ENCODE results near the gene NSMCE4A. TPM values are rescaled to one million over a fixed set of nuclear protein-coding genes. Genes with fewer than 3 reads are reported as not detected.
A peak's percentile ranks its signal among the peaks of the same experiment; 100 is the strongest.

Gene NSMCE4A
- total and polyA plus RNA-seq, 2 of the 4 experiments (the other 2 are of a cell fraction), result 13.4 to 33.2 TPM

- no TSS peak for BruUV-seq (replicated peaks)
- TF ChIP-seq RCOR1 (IDR thresholded peaks at IDR 0.05; ENCODE audit: insufficient replicate concordance, low read length) (no peak), CEBPB (IDR thresholded peaks at IDR 0.05; ENCODE audit: low read depth, low read length) (peak; percentile 65), SMC3 (IDR thresholded peaks at IDR 0.05; ENCODE audit: low read depth, low read length) (no peak), RFX5 (IDR thresholded peaks at IDR 0.05; ENCODE audit: low read depth, low read length) (no peak), RAD21 (IDR thresholded peaks at IDR 0.05; ENCODE audit: low read length) (no peak), CHD1 (IDR thresholded peaks at IDR 0.05; ENCODE audit: low read depth, low read length) (no peak), BHLHE40 (IDR thresholded peaks at IDR 0.05; ENCODE audit: low read depth, low read length) (no peak)
- TF ChIP-seq, protein P1, sequence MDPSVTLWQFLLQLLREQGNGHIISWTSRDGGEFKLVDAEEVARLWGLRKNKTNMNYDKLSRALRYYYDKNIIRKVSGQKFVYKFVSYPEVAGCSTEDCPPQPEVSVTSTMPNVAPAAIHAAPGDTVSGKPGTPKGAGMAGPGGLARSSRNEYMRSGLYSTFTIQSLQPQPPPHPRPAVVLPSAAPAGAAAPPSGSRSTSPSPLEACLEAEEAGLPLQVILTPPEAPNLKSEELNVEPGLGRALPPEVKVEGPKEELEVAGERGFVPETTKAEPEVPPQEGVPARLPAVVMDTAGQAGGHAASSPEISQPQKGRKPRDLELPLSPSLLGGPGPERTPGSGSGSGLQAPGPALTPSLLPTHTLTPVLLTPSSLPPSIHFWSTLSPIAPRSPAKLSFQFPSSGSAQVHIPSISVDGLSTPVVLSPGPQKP (IDR thresholded peaks at IDR 0.05; ENCODE audit: borderline replicate concordance, low read depth, low read length), result no peak
- 0 out of 2 replicates have a peak overlapping the region, but pooled peaks have one; percentile 1 for H3K18ac ChIP-seq (ENCODE audit: low read depth, low read length)
- no peak overlapping the region for H2AK9ac ChIP-seq (replicated peaks; ENCODE audit: low read depth, low read length, poor library complexity)
- WGBS, 2 experiments (ENCODE audit: extremely low coverage in 2 of 2, insufficient read length in 1 of 2), result 2% methylated on average over 8 of the region's 20 CpGs; no CpG with 5 or more reads in 1 of the 2 experiments
- H2BK15ac ChIP-seq (ENCODE audit: low read depth, low read length), result no peak overlapping the region
- DNase-seq (no peak), ATAC-seq (ENCODE audit: low read depth) (peak; percentile 1)
- intact Hi-C loops (cut with micrococcal nuclease) (loop anchor here (5.0 to 10.0 kb wide), 2 partner anchors 126 to 338 kb away; no protein-coding TSS in a partner anchor), dilution Hi-C loops (cut with HindIII; ENCODE audit: low sequenced_read_pairs, unreplicated experiment) (no loop called here), in situ Hi-C loops (cut with MboI; ENCODE audit: low sequenced_read_pairs) (no loop called here)
- H3K36me3 ChIP-seq (ENCODE audit: control insufficient read depth, insufficient read depth, low read length), result peaks cover 5% of the 10 kb centered on the region
- no peak overlapping the region for H2BK120ac ChIP-seq (ENCODE audit: low read depth, low read length)
- no peaks in the 10 kb centered on the region for H4K20me1 ChIP-seq (ENCODE audit: insufficient read depth, low read length)
- H3K56ac ChIP-seq (ENCODE audit: extremely low read depth, insufficient read depth, low read length), result peak overlapping the region; percentile 29; the same call in 1 of the 2 replicates
- H2AK5ac ChIP-seq (ENCODE audit: low read depth, low read length), result no peak overlapping the region
- H3K4me2 ChIP-seq (ENCODE audit: low read depth, low read length), result peak overlapping the region; percentile 96
- H3K4me3 ChIP-seq (ENCODE audit: insufficient read depth, low read depth, low read length), result peak overlapping the region; percentile 91
- peak overlapping the region; percentile 22 for H2BK5ac ChIP-seq (ENCODE audit: low read depth, low read length, poor library complexity, severe bottlenecking)
- H4K91ac ChIP-seq (ENCODE audit: insufficient read depth, low read depth, low read length), result peak overlapping the region; percentile 40; the same call in 1 of the 2 replicates
- H3K9me3 ChIP-seq (ENCODE audit: control insufficient read depth, insufficient read depth, low read length), result no peaks in the 10 kb centered on the region
- peaks cover 6% of the 10 kb centered on the region; the same call in 1 of the 2 replicates for H3K9me1 ChIP-seq (ENCODE audit: insufficient read depth, low read length)
- H3K23ac ChIP-seq (ENCODE audit: low read depth, low read length), result peak overlapping the region; percentile 70
- H2BK20ac ChIP-seq (ENCODE audit: low read depth, low read length), result 0 out of 2 replicates have a peak overlapping the region, but pooled peaks have one; percentile 6
- H3K14ac ChIP-seq (replicated peaks; ENCODE audit: low read depth, low read length), result peak overlapping the region; percentile 69
- H4K5ac ChIP-seq (ENCODE audit: low read depth, low read length), result peak overlapping the region; percentile 9; the same call in 1 of the 2 replicates
- peak overlapping the region in 1 of 2 experiments; percentile 20; a peak in 2 of 4 replicates for H4K8ac ChIP-seq (ENCODE audit: low read depth in 2 of 2, low read length in 2 of 2)
- peak overlapping the region; percentile 97 for H2AFZ ChIP-seq (replicated peaks; ENCODE audit: low read length, poor library complexity)
- no peak overlapping the region for H3K4ac ChIP-seq (ENCODE audit: low read depth, low read length)
- peaks cover 16 to 46% of the 10 kb centered on the region in 2 experiments for H3K79me1 ChIP-seq (ENCODE audit: low read depth in 1 of 2, low read length in 2 of 2)
- ChIA-PET POLR2A (ENCODE audit: unreplicated experiment) (no interaction called here), CTCF (no interaction called here)
- H3K9ac ChIP-seq (ENCODE audit: low read depth, low read length), result peak overlapping the region; percentile 85
- H3K4me1 ChIP-seq (ENCODE audit: control insufficient read depth, insufficient read depth, low read length), result no peaks in the 10 kb centered on the region
- H3K27me3 ChIP-seq (ENCODE audit: control insufficient read depth, insufficient read depth, low read length), result no peaks in the 10 kb centered on the region
- H3K27ac ChIP-seq (ENCODE audit: insufficient read depth, low read length), result peak overlapping the region; percentile 7; the same call in 1 of the 2 replicates
These were observed 48.2 kb downstream of the NSMCE4A start for GRCh38 chr10:121926671-121927317.

All from IMR-90 (cell line).